Umbilical cord (tissue), 2 donors: Measurements from ENCODE around the gene PSMF1. TPM values are rescaled to one million over a fixed set of nuclear protein-coding genes. Genes with fewer than 3 reads are reported as not detected.
"Not testable (repeated sequence)": the region's sequence is repeated elsewhere in the genome, so short reads cannot be mapped to it uniquely, and the experiment has no call there.

Source experiments
- DNase-seq: peaks from one replicate; pipeline ENCODE4 v3.0.0-alpha.2; 2015; ENCODE audit warnings: low spot score
- total RNA-seq: library from RNA; depleted of rRNA; stranded (reverse); fragments of >200 nt; gene quantifications from one replicate; pipeline ENCODE4 v1.2.3, GENCODE V29; 2014; ENCODE audit warnings: low replicate concordance; ENCODE audit not compliant: insufficient read depth

The PSMF1 gene
- total RNA-seq, 1 donor from 2014 or later, result 14.9 TPM

DNA sequence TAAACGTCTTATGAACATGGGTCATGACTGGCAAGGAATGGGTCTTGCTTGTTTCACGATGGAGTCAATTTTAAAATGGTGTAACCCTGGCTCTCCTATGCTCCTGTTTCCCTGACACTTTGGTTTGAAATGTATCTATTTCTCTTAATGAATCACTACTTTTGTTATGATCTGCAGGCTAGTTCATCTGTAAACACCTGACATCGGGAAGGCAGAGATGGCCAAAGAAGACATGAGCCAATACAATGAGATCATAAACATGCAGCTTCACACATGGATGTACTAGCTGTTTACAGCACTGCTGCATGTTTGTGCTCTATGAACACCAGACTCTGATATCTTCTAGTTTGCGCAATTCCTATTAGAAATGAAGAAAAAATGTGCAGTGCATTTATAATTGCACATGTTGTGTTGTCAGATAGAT, 96.4 kb downstream of the PSMF1 start:
- DNase-seq, result no peak

DNA sequence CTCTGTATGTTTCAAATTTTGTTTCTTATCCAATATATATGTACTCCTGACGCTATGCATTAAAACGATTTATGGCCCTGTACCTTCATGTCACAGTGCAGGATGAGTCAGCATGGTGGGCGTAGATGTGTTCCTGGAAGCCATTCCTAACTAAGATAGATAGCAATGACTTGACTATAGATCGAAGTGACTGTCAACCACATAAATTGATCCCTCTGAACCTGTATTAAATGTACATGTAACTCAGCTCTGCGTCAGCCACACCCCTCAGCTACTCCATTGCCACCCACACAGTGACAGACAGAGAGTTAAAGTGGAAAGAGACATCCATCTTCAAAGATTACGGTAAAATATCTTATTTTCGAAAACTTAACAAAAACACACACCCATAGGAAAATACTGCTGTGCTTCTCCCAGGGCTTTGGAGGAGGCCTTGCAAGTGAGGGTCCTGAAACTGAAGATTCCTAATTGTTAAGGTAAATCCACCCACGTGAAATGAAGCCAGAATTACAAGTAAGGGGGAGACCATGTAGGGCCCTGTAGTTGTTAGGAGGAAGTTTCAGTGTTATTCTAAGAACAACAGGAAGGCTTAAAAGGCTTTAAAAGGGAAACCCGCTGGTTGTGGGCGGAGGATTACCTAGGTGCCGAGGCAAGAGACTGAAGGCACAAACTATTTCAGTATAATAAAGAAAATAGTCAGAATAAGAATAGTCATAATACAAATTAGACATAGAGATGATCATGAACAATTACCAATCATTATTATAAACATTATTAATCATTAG, 97.2 kb downstream of the PSMF1 start:
- DNase-seq, result no peak

DNA sequence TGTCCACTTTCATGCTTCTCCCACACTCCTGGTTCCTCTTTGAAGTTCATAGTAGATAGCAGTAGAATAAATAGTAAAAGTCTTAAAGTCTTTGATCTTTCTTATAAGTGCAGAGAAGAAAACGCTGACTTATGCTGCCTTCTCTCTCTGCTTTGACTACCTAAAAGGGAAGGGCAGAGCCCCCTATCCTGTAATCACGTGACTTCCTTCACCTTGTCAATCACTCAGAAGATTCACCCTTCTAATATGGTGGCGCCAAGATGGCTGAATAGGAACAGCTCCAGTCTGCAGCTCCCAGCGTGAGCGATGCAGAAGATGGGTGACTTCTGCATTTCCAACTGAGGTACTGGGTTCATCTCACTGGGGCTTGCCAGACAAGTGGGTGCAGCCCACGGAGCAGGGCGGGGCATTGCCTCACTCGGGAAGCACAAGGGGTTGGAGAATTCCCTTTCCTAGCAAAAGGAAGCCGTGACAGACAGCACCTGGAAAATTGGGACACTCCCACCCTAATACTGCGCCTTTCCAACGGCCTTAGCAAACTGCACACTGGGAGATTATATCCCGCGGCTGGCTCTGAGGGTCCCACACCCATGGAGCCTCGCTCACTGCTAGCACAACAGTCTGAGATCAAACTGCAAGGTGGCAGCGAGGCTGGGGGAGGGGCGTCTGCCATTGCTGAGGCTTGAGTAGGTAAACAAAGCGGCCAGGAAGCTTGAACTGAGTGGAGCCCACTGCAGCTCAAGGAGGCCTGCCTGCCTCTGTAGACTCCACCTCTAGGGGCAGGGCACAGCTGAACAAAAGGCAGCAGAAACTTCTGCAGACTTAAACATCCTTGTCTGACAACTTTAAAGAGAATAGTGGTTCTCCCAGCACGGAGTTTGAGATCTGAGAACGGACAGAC, 98.4 kb downstream of the PSMF1 start:
- not testable (repeated sequence) for DNase-seq

Other genes starting within 250 kb of the PSMF1 start
- 0.24 TPM for gene ANGPT4, start 202.3 kb upstream of the PSMF1 start, total RNA-seq
- not detected for gene RSPO4, start 116.3 kb upstream of the PSMF1 start, total RNA-seq
- gene TMEM74B, start 66.4 kb downstream of the PSMF1 start, total RNA-seq, result 3.4 TPM
- gene C20orf202, start 84.9 kb downstream of the PSMF1 start, total RNA-seq, result 1.2 TPM
- 19.5 TPM for gene RAD21L1, start 107.4 kb downstream of the PSMF1 start, total RNA-seq
- gene SNPH, start 147.7 kb downstream of the PSMF1 start, total RNA-seq, result 1.9 TPM
- 7.9 TPM for gene SDCBP2, start 210.5 kb downstream of the PSMF1 start, total RNA-seq